Astrocyte (in vitro differentiated cells and primary cell): ENCODE data around the gene GPR39. TPM values are rescaled to one million over a fixed set of nuclear protein-coding genes. Genes with fewer than 3 reads are reported as not detected.
A peak's percentile ranks its signal among the peaks of the same experiment; 100 is the strongest.

ENCODE experiments used
- DNase-seq: peaks from one replicate; pipeline ENCODE4 v3.0.0-alpha.2; 2010; ENCODE audit warnings: low read depth
- FAIRE-seq: peaks from 2 replicates; lab custom pipeline; 2011; peaks lifted over from hg19 to GRCh38; lab: Jason Lieb, UNC
- H2AFZ ChIP-seq: 2 replicates; pipeline ENCODE4 v1.6.0; 2012; ENCODE audit warnings: low read depth, low read length, inconsistent platforms
- H3K27ac ChIP-seq: 2 replicates; pipeline ENCODE4 v1.5.1; 2011; ENCODE audit warnings: low read depth, low read length, inconsistent platforms
- H3K27me3 ChIP-seq: 2 replicates; pipeline ENCODE4 v1.6.0; 2011; ENCODE audit warnings: low read length, inconsistent platforms; ENCODE audit not compliant: insufficient read depth
- H3K36me3 ChIP-seq: 2 replicates; pipeline ENCODE4 v1.5.1; 2011; ENCODE audit warnings: low read length, inconsistent platforms; ENCODE audit not compliant: insufficient read depth
- H3K4me1 ChIP-seq: 2 replicates; pipeline ENCODE4 v1.5.1; 2011; ENCODE audit warnings: low read length, inconsistent platforms; ENCODE audit not compliant: insufficient read depth
- H3K4me2 ChIP-seq: 2 replicates; pipeline ENCODE4 v1.6.0; 2012; ENCODE audit warnings: low read length, inconsistent platforms
- H3K4me3 ChIP-seq: 2 replicates; pipeline ENCODE4 v1.5.1; 2011; ENCODE audit warnings: low read depth, mild to moderate bottlenecking, low read length, inconsistent platforms; ENCODE audit not compliant: insufficient read depth
- H3K79me2 ChIP-seq: 2 replicates; pipeline ENCODE4 v1.6.0; 2012; ENCODE audit warnings: mild to moderate bottlenecking, low read length, inconsistent platforms; ENCODE audit not compliant: insufficient read depth
- H3K9ac ChIP-seq: 2 replicates; pipeline ENCODE4 v1.6.0; 2012; ENCODE audit warnings: mild to moderate bottlenecking, low read length, inconsistent platforms
- H3K9me3 ChIP-seq: 2 replicates; pipeline ENCODE4 v1.5.1; 2012; ENCODE audit warnings: low read depth, mild to moderate bottlenecking, low read length, inconsistent platforms; ENCODE audit not compliant: insufficient read depth
- H4K20me1 ChIP-seq: 2 replicates; pipeline ENCODE4 v1.6.0; 2012; ENCODE audit warnings: low read length, inconsistent platforms; ENCODE audit not compliant: insufficient read depth
- H3K27ac Mint-ChIP-seq: one replicate; pipeline ENCODE4 v1.8.0; 2021; ENCODE audit warnings: mild to moderate bottlenecking, mixed read lengths; ENCODE audit not compliant: unreplicated experiment
- H3K27me3 Mint-ChIP-seq: one replicate; pipeline ENCODE4 v1.8.0; 2021; ENCODE audit warnings: low read depth, mixed read lengths; ENCODE audit not compliant: unreplicated experiment
- H3K36me3 Mint-ChIP-seq: one replicate; pipeline ENCODE4 v1.8.0; 2021; ENCODE audit warnings: low read depth, mixed read lengths; ENCODE audit not compliant: unreplicated experiment
- H3K4me1 Mint-ChIP-seq: one replicate; pipeline ENCODE4 v1.8.0; 2021; ENCODE audit warnings: low read depth, mixed read lengths; ENCODE audit not compliant: unreplicated experiment
- H3K4me3 Mint-ChIP-seq: one replicate; pipeline ENCODE4 v1.8.0; 2021; ENCODE audit warnings: mild to moderate bottlenecking, moderate library complexity, mixed read lengths; ENCODE audit not compliant: unreplicated experiment
- H3K9me3 Mint-ChIP-seq: one replicate; pipeline ENCODE4 v1.8.0; 2021; ENCODE audit warnings: mild to moderate bottlenecking, mixed read lengths; ENCODE audit not compliant: unreplicated experiment
- EZH2 ChIP-seq: IDR thresholded peaks from 2 replicates; pipeline ENCODE4 v1.6.1; 2012; ENCODE audit warnings: mild to moderate bottlenecking, low read length, inconsistent platforms; ENCODE audit not compliant: insufficient read depth
- total RNA-seq: library from RNA; stranded (reverse); gene quantifications from 2 replicates; pipeline ENCODE4 v1.2.1, GENCODE V29; 2021
- TF ChIP-seq, protein P1 (sequence below): IDR thresholded peaks from 2 replicates; pipeline ENCODE4 v1.5.1; 2011; ENCODE audit warnings: low read depth, mild to moderate bottlenecking, inconsistent platforms, low read length, moderate library complexity; ENCODE audit not compliant: insufficient read depth

Gene GPR39
- total RNA-seq, 1 donor from 2014 or later = 4.4 TPM

- Histone ChIP-seq H3K4me2 (no peak overlapping the region), H3K79me2 (no peaks in the 10 kb centered on the region), H3K27ac (no peak overlapping the region), H3K27me3 (no peaks in the 10 kb centered on the region), H2AFZ (no peak overlapping the region), H3K9ac (no peak overlapping the region), H3K36me3 (no peaks in the 10 kb centered on the region), H3K4me1 (no peaks in the 10 kb centered on the region), H3K4me3 (no peak overlapping the region), H3K9me3 (peaks cover 3% of the 10 kb centered on the region), H4K20me1 (no peaks in the 10 kb centered on the region)
- DNase-seq (no peak), FAIRE-seq (no peak)
- no peaks in the 10 kb centered on the region for H3K36me3 Mint-ChIP-seq
- H3K27ac Mint-ChIP-seq = no peak overlapping the region
- H3K9me3 Mint-ChIP-seq = peaks cover 8% of the 10 kb centered on the region
- TF ChIP-seq, protein P1, sequence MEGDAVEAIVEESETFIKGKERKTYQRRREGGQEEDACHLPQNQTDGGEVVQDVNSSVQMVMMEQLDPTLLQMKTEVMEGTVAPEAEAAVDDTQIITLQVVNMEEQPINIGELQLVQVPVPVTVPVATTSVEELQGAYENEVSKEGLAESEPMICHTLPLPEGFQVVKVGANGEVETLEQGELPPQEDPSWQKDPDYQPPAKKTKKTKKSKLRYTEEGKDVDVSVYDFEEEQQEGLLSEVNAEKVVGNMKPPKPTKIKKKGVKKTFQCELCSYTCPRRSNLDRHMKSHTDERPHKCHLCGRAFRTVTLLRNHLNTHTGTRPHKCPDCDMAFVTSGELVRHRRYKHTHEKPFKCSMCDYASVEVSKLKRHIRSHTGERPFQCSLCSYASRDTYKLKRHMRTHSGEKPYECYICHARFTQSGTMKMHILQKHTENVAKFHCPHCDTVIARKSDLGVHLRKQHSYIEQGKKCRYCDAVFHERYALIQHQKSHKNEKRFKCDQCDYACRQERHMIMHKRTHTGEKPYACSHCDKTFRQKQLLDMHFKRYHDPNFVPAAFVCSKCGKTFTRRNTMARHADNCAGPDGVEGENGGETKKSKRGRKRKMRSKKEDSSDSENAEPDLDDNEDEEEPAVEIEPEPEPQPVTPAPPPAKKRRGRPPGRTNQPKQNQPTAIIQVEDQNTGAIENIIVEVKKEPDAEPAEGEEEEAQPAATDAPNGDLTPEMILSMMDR = no peak
- no peak for TF ChIP-seq EZH2
- H3K4me3 Mint-ChIP-seq = no peak overlapping the region
- peaks cover 26% of the 10 kb centered on the region for H3K4me1 Mint-ChIP-seq
- H3K27me3 Mint-ChIP-seq = no peaks in the 10 kb centered on the region
These were observed 121.8 kb downstream of the GPR39 start for GRCh38 chr2:132538331-132538855.

- H3K79me2 ChIP-seq = no peaks in the 10 kb centered on the region
- H2AFZ ChIP-seq = no peak overlapping the region
- peaks cover 8% of the 10 kb centered on the region for H3K9me3 Mint-ChIP-seq
- H3K27me3 Mint-ChIP-seq = no peaks in the 10 kb centered on the region
- H3K4me2 ChIP-seq = no peak overlapping the region
- no peak overlapping the region for H3K4me3 Mint-ChIP-seq
- peaks cover 29% of the 10 kb centered on the region for H3K4me1 Mint-ChIP-seq
- H3K27ac ChIP-seq = no peak overlapping the region
- no peak for TF ChIP-seq EZH2
- TF ChIP-seq, protein P1 = no peak
- peaks cover 2% of the 10 kb centered on the region for H3K36me3 Mint-ChIP-seq
- FAIRE-seq (no peak), DNase-seq (no peak)
- no peaks in the 10 kb centered on the region for H3K27me3 ChIP-seq
- H3K9me3 ChIP-seq = peaks cover 10% of the 10 kb centered on the region
- H3K27ac Mint-ChIP-seq = no peak overlapping the region
- no peaks in the 10 kb centered on the region for H4K20me1 ChIP-seq
- H3K4me3 ChIP-seq = no peak overlapping the region
- no peaks in the 10 kb centered on the region for H3K36me3 ChIP-seq
- H3K9ac ChIP-seq = no peak overlapping the region
- H3K4me1 ChIP-seq = no peaks in the 10 kb centered on the region
These were observed 123.6 kb downstream of the GPR39 start for GRCh38 chr2:132540166-132540565.

- Histone ChIP-seq H3K79me2 (no peaks in the 10 kb centered on the region), H3K9me3 (peaks cover 10% of the 10 kb centered on the region), H3K4me1 (no peaks in the 10 kb centered on the region), H3K27ac (no peak overlapping the region), H3K4me2 (no peak overlapping the region), H3K9ac (no peak overlapping the region), H2AFZ (no peak overlapping the region), H4K20me1 (no peaks in the 10 kb centered on the region), H3K36me3 (no peaks in the 10 kb centered on the region), H3K27me3 (no peaks in the 10 kb centered on the region), H3K4me3 (no peak overlapping the region)
- peaks cover 2% of the 10 kb centered on the region for H3K36me3 Mint-ChIP-seq
- no peaks in the 10 kb centered on the region for H3K27me3 Mint-ChIP-seq
- TF ChIP-seq EZH2 = no peak
- TF ChIP-seq, protein P1 = no peak
- H3K27ac Mint-ChIP-seq = peak overlapping the region; percentile 94
- no peak overlapping the region for H3K4me3 Mint-ChIP-seq
- peaks cover 21% of the 10 kb centered on the region for H3K4me1 Mint-ChIP-seq
- DNase-seq = no peak
- peaks cover 5% of the 10 kb centered on the region for H3K9me3 Mint-ChIP-seq
- no peak for FAIRE-seq
These were observed 126.5 kb downstream of the GPR39 start for GRCh38 chr2:132542953-132543569.
